Ureter (tissue), 1 donor: ENCODE results near the gene CHST7. TPM values are rescaled to one million over a fixed set of nuclear protein-coding genes. Genes with fewer than 3 reads are reported as not detected.
"Not testable (repeated sequence)": the region's sequence is repeated elsewhere in the genome, so short reads cannot be mapped to it uniquely, and the experiment has no call there.

Source experiments
- DNase-seq: peaks from one replicate; pipeline ENCODE4 v3.0.0-alpha.2; 2020; ENCODE audit warnings: low spot score
- total RNA-seq: library from RNA; stranded (reverse); gene quantifications from one replicate; pipeline ENCODE4 v1.2.4, GENCODE V29; 2023
- donor health status: DM: yes; HTN: yes; CAD: no.

The CHST7 gene, protein sequence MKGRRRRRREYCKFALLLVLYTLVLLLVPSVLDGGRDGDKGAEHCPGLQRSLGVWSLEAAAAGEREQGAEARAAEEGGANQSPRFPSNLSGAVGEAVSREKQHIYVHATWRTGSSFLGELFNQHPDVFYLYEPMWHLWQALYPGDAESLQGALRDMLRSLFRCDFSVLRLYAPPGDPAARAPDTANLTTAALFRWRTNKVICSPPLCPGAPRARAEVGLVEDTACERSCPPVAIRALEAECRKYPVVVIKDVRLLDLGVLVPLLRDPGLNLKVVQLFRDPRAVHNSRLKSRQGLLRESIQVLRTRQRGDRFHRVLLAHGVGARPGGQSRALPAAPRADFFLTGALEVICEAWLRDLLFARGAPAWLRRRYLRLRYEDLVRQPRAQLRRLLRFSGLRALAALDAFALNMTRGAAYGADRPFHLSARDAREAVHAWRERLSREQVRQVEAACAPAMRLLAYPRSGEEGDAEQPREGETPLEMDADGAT
- 7.8 TPM for total RNA-seq

GRCh38 chrX:46573331-46573891 lies at the start of gene CHST7:
TSS of gene CHST7 (plus strand) at chrX:46573765. CDS start at chrX:46573932, 167 bp downstream.
- DNase-seq: peak; percentile 55

DNA sequence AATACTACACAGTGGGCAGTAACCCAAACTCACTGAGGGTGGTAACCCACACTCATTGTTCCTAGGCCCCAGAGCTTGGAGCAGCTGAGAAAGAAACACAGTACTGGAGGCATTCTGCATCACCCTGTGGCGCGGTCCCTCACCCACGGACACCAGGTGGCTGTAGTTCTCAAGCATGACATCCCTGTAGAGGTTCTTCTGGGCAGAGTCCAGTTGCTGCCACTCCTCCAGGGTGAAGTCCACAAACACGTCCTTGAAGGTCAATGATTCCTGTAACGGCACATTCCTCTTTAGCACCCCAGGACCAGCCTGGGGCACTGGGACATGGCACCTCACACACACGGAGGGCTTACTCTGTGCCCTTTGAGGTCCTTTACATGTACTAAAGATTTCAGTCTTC lies 44.9 kb upstream of the CHST7 start:
- DNase-seq: not testable (repeated sequence)

GRCh38 chrX:46529740-46530403 lies 43.7 kb upstream of the CHST7 start:
- not testable (repeated sequence) for DNase-seq

- not testable (repeated sequence) for DNase-seq
Measured at GRCh38 chrX:46530404-46530908, 43.1 kb upstream of the CHST7 start.

- no peak for DNase-seq
Measured at GRCh38 chrX:46531442-46531841, 42.1 kb upstream of the CHST7 start.

DNA sequence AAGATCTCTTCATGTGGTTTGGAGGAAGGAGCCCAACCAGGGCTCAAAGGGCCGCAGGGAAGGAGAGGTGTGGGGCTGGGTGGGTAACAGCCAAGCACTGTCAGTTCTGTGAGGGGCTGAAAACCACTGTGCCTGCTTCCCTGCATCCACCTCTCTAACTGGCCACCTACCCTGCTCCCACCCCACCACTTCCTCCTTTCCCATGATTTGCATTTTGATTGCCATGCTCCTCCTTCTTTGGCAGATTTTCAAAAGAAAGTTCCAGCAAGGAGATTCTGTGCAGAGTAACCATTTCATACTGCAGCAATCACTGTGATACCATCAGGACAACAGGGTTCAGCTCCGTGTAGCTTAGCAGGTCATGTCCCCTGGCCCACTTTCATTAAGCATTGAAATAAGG lies 30.1 kb upstream of the CHST7 start:
- DNase-seq: no peak

DNA sequence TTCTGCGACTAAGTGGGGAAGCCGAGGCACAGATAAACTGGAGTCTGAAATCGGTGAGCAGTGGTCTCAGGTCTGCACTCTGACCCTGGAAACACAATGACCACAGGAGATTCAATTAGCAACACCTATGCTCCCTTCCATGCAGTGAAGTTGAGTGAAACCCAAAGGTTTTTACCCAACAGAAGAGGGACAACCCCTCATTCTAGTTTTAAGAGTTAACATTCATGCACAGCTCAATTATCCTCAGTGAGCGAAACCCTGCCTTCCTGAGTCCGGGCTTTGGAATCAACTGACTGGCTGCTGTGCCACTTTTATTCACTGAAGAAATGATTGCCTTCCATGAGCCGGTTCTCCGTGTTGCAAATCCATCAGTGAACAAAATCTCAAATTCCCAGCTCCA lies 29.0 kb upstream of the CHST7 start:
- DNase-seq: not testable (repeated sequence)

DNA sequence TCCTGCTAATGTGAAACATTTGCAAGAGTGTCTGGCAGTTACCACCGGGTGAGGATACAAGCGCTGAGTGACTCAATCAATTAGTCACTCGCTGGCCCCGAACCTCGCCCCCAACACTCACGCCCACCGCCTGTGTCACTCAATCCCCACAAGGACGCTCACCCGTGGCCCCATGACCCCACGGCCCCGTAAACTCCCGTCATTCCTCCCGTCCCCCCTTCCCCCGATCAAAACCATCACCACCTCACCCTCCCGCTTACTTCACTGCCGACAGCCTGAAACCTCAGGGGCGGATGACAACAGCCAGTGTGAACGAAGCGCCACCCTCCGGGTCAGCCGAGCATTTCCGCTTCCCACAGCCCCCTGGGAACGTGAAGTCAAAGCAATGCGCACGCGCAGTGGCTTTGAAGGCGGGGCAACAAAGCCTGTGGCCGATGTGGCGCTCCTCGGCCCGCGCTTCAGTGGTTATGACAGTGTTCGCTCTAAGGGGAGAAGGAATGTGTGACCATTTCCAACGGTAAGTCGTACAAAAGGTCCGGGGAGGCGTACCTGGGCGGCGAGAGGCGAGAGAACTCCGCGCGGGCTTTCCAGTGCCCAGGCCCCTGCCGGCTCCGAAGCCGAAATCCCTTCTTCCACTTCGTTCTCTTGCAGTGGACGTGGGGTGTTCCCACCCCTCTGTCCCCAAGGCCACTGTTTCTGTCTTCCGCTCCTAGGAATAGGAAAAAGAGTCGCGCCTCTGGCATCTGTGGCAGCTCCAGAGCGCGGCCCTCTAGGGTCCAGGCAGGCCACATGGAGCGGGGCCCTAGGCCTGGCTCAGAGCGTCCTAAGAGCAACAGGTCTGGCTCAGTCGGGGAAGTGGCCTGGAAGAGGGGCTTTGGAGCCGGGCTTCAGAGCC lies 28.2 kb upstream of the CHST7 start, which contains the start of gene ZNF674:
Gene ZNF674, minus strand, starts transcription at position 311 of the 895 bp plus-strand sequence. CDS start 3,334 bp downstream, outside the sequence.
- DNase-seq: peak; percentile 92

GRCh38 chrX:46547857-46548256 lies 25.7 kb upstream of the CHST7 start:
- DNase-seq: no peak

DNA sequence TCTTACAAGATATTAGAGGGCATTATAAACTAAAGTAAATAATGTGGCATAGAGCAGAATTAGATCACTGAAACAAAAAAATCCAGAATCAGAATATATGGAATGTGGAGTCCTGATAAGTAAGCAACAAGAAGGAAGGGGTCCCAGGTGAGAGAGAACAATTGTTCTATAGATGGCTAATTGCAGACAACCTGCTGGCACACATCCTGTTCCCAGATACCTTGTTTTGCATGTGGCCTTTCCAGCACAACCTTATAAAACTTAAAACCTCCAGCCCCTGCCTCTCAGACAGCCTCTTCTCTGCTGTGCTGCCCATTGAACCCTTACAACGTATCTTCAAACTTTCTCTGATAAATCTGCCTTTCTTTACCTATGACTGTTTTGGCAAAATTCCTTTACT lies 23.7 kb upstream of the CHST7 start:
- no peak for DNase-seq

GRCh38 chrX:46551494-46552128 lies 22.0 kb upstream of the CHST7 start:
- no peak for DNase-seq

GRCh38 chrX:46553935-46554334 lies 19.6 kb upstream of the CHST7 start:
- no peak for DNase-seq

- DNase-seq: no peak
Measured at GRCh38 chrX:46554942-46555341, 18.6 kb upstream of the CHST7 start.

- no peak for DNase-seq
Measured at GRCh38 chrX:46559062-46559461, 14.5 kb upstream of the CHST7 start.

DNA sequence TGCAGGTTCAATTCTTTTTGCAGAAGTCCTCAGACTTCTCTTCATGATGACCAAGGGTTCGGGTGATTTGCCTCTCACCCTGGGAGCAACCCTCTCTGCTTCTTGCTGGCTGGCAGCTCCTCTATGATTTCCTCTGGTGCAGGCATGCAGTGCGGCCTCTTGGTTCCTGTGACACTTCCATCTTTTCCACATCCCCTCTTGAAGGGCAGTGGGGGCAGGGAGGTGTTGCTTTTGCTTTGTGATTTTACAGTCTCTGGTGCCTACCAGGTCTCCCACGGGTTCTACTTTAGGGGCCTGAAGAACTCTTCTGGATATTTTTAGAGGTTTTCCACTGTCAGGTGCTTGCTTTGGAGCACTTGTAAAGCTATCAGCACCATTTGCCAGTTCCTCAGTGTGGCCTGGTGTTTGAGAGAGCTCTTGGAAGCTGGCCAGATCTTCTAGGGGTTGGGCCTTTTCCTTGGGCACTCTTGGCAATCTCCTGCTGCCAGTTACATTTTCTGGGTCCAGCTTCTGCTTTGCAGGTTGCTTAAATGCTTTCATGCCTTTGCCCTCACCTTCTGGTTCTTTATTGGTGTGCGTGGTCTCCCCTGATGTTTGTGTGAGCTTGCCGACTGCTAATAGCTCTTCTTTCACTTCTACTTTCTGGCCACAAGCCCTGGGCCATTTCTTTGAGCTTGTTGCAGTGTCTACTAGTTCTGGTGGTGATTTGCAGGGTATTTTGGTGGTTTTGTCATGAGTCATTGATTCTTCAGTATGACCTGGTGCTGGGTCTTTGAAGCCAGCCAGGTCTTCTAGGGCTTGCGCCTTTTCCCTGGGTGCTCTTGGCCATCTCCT lies 11.5 kb upstream of the CHST7 start:
- DNase-seq: no peak

DNA sequence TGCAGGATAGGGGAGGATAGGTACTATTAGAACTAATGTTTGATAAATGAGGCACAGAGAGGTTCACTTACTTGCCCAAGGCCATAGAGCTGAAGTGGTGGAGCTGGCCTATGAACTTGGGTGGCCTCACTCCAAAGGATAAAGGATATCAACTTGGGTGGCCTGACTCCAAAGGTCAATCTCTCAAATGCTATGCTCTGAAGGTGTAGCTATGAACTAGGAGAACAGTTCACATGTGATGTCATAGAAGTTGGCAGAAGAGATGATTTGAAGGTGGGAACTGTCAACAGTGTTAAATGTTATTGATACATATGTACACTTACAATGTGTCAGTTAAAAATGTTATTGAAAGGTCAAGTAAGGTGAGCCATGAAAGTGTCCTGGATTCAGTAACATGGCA lies 6.2 kb upstream of the CHST7 start:
- no peak for DNase-seq

- DNase-seq: no peak
Measured at GRCh38 chrX:46569621-46570020, 3.9 kb upstream of the CHST7 start.

DNA sequence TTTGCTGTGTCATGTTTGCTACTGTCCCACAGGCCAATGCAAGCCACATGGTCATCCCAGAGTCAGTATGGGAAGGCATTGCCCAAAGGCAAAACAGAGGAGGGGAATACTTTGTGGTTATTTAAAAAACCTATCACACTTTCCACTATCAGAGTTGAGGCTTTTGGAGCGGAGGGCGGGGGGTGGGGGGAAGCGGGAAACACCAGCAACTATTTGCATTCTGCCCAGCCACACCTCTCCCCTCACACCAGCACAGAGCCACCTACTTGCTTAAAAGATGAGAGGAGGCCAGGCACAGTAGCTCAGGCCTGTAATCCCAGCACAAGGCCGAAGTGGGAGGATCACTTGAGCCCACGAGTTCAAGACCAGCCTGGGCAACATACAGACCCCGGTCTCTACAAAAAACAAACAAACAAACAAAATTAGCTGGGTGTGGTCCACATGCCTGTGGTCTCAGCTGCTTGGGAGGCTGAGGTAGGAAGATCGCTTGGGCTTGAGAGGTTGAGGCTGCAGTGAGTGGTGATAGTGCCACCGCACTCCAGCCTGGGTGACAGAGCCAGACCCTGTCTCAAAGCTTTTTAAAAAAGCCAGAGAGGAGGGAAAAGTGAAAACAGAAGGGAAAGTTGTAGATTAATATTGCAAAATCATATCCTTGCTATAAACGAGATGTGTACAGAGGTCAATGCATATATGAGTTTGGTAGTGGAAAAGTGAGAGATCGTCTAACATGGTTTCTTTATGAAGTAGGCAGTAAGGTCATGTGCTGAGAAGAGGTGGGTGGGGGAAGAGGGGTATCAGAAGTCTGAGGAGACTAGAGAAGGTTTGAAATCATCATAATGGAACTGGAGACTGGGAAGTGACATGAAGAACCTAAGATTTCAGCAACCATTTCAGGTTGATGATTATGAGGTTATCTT lies 1.9 kb upstream of the CHST7 start:
- no peak for DNase-seq
